HepG2 (cell line): ENCODE measurements around the gene ZBTB20. TPM values are rescaled to one million over a fixed set of nuclear protein-coding genes. Genes with fewer than 3 reads are reported as not detected.

Experiments
- ATAC-seq: fragments of 200-7000 bp; cut with Tn5 transposase; 3 replicates; pipeline ENCODE4 v1.9.1; 2020; ENCODE audit warnings: mild to moderate bottlenecking, moderate library complexity
- BruUV-seq: library from RNA; stranded (reverse); fragments of 400-500 nt; replicated peaks from 2 replicates; lab custom pipeline; 2021; lab: Mats Ljungman, UMichigan
- CTCF ChIA-PET: fragments of 300-600 bp; formaldehyde crosslinking; extraction: SDS; loops from one replicate; lab custom pipeline; 2021; ENCODE audit warnings: low total read pairs, inconsistent platforms, low intra/inter-chr PET ratio; lab: Yijun Ruan, JAX
- POLR2A ChIA-PET: fragments of 350-600 bp; sonication (Branson Sonifier 250); formaldehyde crosslinking; loops from one replicate; lab custom pipeline; 2020; ENCODE audit warnings: antibody characterized with exemption, inconsistent platforms; lab: Yijun Ruan, JAX
- DNase-seq: peaks from one replicate; pipeline ENCODE4 v3.0.0-alpha.2; 2015; ENCODE audit warnings: low spot score
- FAIRE-seq: peaks from 3 replicates; lab custom pipeline; 2011; peaks lifted over from hg19 to GRCh38; lab: Jason Lieb, UNC
- H2AFZ ChIP-seq: one replicate; pipeline ENCODE4 v1.6.1; 2011; ENCODE audit warnings: low read length, inconsistent platforms
- H3K27ac ChIP-seq: fragments of 300-600 bp; 3 replicates; pipeline ENCODE4 v1.8.0; 2011; ENCODE audit warnings: mixed run types, mild to moderate bottlenecking, mixed read lengths, low read length, inconsistent platforms; ENCODE audit not compliant: insufficient read depth; ENCODE audit errors: extremely low read length
- H3K27me3 ChIP-seq, 2 experiments: fragments of 200-600 bp in 1 of 2; 2 replicates in 1 of 2; 3 replicates in 1 of 2; pipeline versions ENCODE4 v1.6.0 to v1.8.0; 2011; ENCODE audit warnings: low read length in 2 of 2, mild to moderate bottlenecking in 2 of 2, moderate library complexity in 2 of 2, inconsistent platforms in 1 of 2; ENCODE audit not compliant: insufficient read depth in 2 of 2, control insufficient read depth in 1 of 2
- H3K36me3 ChIP-seq, 2 experiments: fragments of 200-600 bp in 1 of 2; replicated peaks in 1 of 2; 2 replicates in 1 of 2; 3 replicates in 1 of 2; pipeline versions ENCODE4 v1.5.1 to v1.8.0; 2011; ENCODE audit warnings: low read length in 2 of 2, inconsistent platforms in 1 of 2; ENCODE audit not compliant: insufficient read depth in 2 of 2, control insufficient read depth in 1 of 2
- H3K4me1 ChIP-seq: 2 replicates; pipeline ENCODE4 v1.5.1; 2012; ENCODE audit warnings: low read length, inconsistent platforms; ENCODE audit not compliant: insufficient read depth
- H3K4me2 ChIP-seq: 2 replicates; pipeline ENCODE4 v1.6.0; 2011; ENCODE audit warnings: low read depth, low read length, inconsistent platforms
- H3K4me3 ChIP-seq, 3 experiments: fragments of 200-600 bp in 1 of 3; sonication (generic), shearing (Covaris generic) in 1 of 3; replicated peaks in 1 of 3; 2 replicates each; pipeline ENCODE4 v1.5.1; 2011 to 2016; ENCODE audit warnings: low read length in 3 of 3, inconsistent platforms in 2 of 3, low read depth in 2 of 3, mild to moderate bottlenecking in 2 of 3, control low read depth in 1 of 3, mixed read lengths in 1 of 3; ENCODE audit not compliant: insufficient read depth in 1 of 3
- H3K79me2 ChIP-seq: one replicate; pipeline ENCODE4 v1.6.1; 2011; ENCODE audit warnings: low read length, inconsistent platforms; ENCODE audit not compliant: insufficient read depth
- H3K9ac ChIP-seq: 2 replicates; pipeline ENCODE4 v1.6.0; 2011; ENCODE audit warnings: mild to moderate bottlenecking, low read depth, low read length, inconsistent platforms; ENCODE audit not compliant: insufficient read depth
- H3K9me3 ChIP-seq: 2 replicates; pipeline ENCODE4 v1.5.1; 2012; ENCODE audit warnings: mild to moderate bottlenecking, low read length
- H4K20me1 ChIP-seq: 2 replicates; pipeline ENCODE4 v1.6.0; 2011; ENCODE audit warnings: inconsistent platforms, mild to moderate bottlenecking, low read length, moderate library complexity; ENCODE audit not compliant: insufficient read depth
- ASH2L ChIP-seq: fragments of 300-600, 200-600 bp; sonication (generic); IDR thresholded peaks from 2 replicates; pipeline ENCODE4 v1.7.0; 2017; ENCODE audit warnings: low read depth, mild to moderate bottlenecking, moderate library complexity, mixed read lengths, low read length; ENCODE audit not compliant: insufficient read length
- CEBPB ChIP-seq: IDR thresholded peaks from 2 replicates; pipeline ENCODE4 v1.6.1; 2011; ENCODE audit warnings: low read depth, low read length, improper control_type of control experiment, borderline replicate concordance
- DRAP1 ChIP-seq: IDR thresholded peaks from 2 replicates; pipeline ENCODE4 v1.6.1; 2016; ENCODE audit warnings: missing genetic modification reagents, missing compliant biosample characterization
- E2F2 ChIP-seq: sonication (generic); formaldehyde crosslinking; IDR thresholded peaks from 2 replicates; pipeline ENCODE4 v1.4.0; 2020; ENCODE audit warnings: missing genetic modification reagents, borderline replicate concordance
- ELF4 ChIP-seq: sonication (generic); formaldehyde crosslinking; IDR thresholded peaks from 2 replicates; pipeline ENCODE4 v1.5.0; 2020; ENCODE audit warnings: missing genetic modification reagents, mild to moderate bottlenecking, moderate library complexity, borderline replicate concordance
- HOXA5 ChIP-seq: sonication (generic); formaldehyde crosslinking; IDR thresholded peaks from 2 replicates; pipeline ENCODE4 v1.4.0; 2020; ENCODE audit warnings: missing genetic modification reagents
- SALL2 ChIP-seq: sonication (generic); formaldehyde crosslinking; IDR thresholded peaks from 2 replicates; pipeline ENCODE4 v1.8.1; 2023; ENCODE audit warnings: mild to moderate bottlenecking, missing genetic modification reagents, inconsistent platforms
- TFDP2 ChIP-seq: sonication (generic); formaldehyde crosslinking; IDR thresholded peaks from 2 replicates; pipeline ENCODE4 v1.4.0; 2020; ENCODE audit warnings: missing genetic modification reagents
- TRIM22 ChIP-seq: fragments of 450-650 bp; IDR thresholded peaks from 2 replicates; pipeline ENCODE4 v1.6.1; 2017
- YY1 ChIP-seq: IDR thresholded peaks from 2 replicates; pipeline ENCODE4 v1.6.1; 2011; ENCODE audit warnings: low read length, low read depth, moderate library complexity, mild to moderate bottlenecking; ENCODE audit not compliant: insufficient read depth, insufficient replicate concordance
- ZBTB25 ChIP-seq: IDR thresholded peaks from 2 replicates; pipeline ENCODE4 v1.6.1; 2018; ENCODE audit warnings: missing genetic modification reagents
- ZNF224 ChIP-seq: sonication (generic); formaldehyde crosslinking; IDR thresholded peaks from 2 replicates; pipeline ENCODE4 v1.5.0; 2020; ENCODE audit warnings: mild to moderate bottlenecking, missing genetic modification reagents
- ZNF550 ChIP-seq: sonication (generic); formaldehyde crosslinking; IDR thresholded peaks from 2 replicates; pipeline ENCODE4 v1.4.0; 2020; ENCODE audit warnings: mild to moderate bottlenecking, missing genetic modification reagents, borderline replicate concordance
- WGBS: methylation state at CpG from one replicate; pipeline ENCODE4 v1.1.6; 2017; ENCODE audit warnings: low lambda C conversion rate; 5-methylcytosine and 5-hydroxymethylcytosine counted together
- in situ Hi-C: cut with HindIII; loops from 2 replicates; pipeline ENCODE4 v1.10.0; 2017; ENCODE audit warnings: low pct_unique_long_range_greater_than_20kb; ENCODE audit not compliant: extremely low pct_ligation_motif_present
- intact Hi-C: fragments of 100-400 bp; cut with micrococcal nuclease; formaldehyde crosslinking; loops from one replicate; pipeline ENCODE4 v1.10.0; 2022; ENCODE audit not compliant: unreplicated experiment
- polyA plus RNA-seq, 8 experiments: library from polyadenylated mRNA; depleted of rRNA in 3 of 8; stranded (reverse) in 7 of 8; unstranded in 1 of 8; fragments of >200 nt; fragmentation: Illumina TruSeq in 4 of 8; extraction: Trizol in 4 of 8; gene quantifications; 2 replicates each; pipeline versions ENCODE4 v1.2.1 to v1.2.3, GENCODE V29; 2011 to 2016; ENCODE audit warnings: low read depth in 4 of 8, missing spikeins in 1 of 8, mixed read lengths in 1 of 8; ENCODE audit not compliant: insufficient read depth in 1 of 8
- total RNA-seq, 5 experiments: library from RNA; depleted of rRNA; stranded (reverse); fragments of >200 nt; fragmentation: Illumina TruSeq; extraction: Trizol; gene quantifications; 2 replicates each; pipeline ENCODE4 v1.2.3, GENCODE V29; 2016; ENCODE audit warnings: low read depth in 1 of 5

The ZBTB20 gene
- total and polyA plus RNA-seq, 2 of the 13 experiments (the other 11 are each of a cell fraction or from before 2014, with no cell fraction given): 1.9 to 8.8 TPM

GRCh38 chr3:115022199-115022598 lies 124.9 kb downstream of the ZBTB20 start:
- 12% methylated on average over 2 of the region's 2 CpGs for WGBS
- H3K4me1 ChIP-seq: no peaks in the 10 kb centered on the region
- H3K27ac ChIP-seq: no peak overlapping the region
- BruUV-seq: no TSS peak
- no peaks in the 10 kb centered on the region for H3K9me3 ChIP-seq
- H4K20me1 ChIP-seq: no peaks in the 10 kb centered on the region
- H3K79me2 ChIP-seq: no peaks in the 10 kb centered on the region
- no peaks in the 10 kb centered on the region for H3K27me3 ChIP-seq
- no peak overlapping the region for H2AFZ ChIP-seq
- ATAC-seq (no peak), DNase-seq (no peak), FAIRE-seq (no peak)
- CTCF ChIA-PET: no interaction called here
- H3K4me2 ChIP-seq: no peak overlapping the region
- H3K4me3 ChIP-seq: no peak overlapping the region
- in situ Hi-C loops: no loop called here
- no peak overlapping the region for H3K9ac ChIP-seq
- no peak for TF ChIP-seq HOXA5 (CRISPR knock-in tag)
- peak; percentile 81 for TF ChIP-seq CEBPB
- TF ChIP-seq DRAP1 (CRISPR knock-in tag): no peak
- TF ChIP-seq, all 625 proteins: peak for 1
- POLR2A ChIA-PET: no interaction called here
- intact Hi-C loops: no loop called here
- H3K36me3 ChIP-seq: no peaks in the 10 kb centered on the region

GRCh38 chr3:115021061-115021460 lies 126.0 kb downstream of the ZBTB20 start:
- ChIA-PET POLR2A (no interaction called here), CTCF (no interaction called here)
- Histone ChIP-seq H3K9me3 (no peaks in the 10 kb centered on the region), H3K4me3 (no peak overlapping the region), H3K36me3 (no peaks in the 10 kb centered on the region), H3K27me3 (no peaks in the 10 kb centered on the region), H2AFZ (no peak overlapping the region), H3K4me2 (no peak overlapping the region), H3K27ac (no peak overlapping the region), H3K9ac (no peak overlapping the region), H3K4me1 (no peaks in the 10 kb centered on the region), H3K79me2 (no peaks in the 10 kb centered on the region), H4K20me1 (no peaks in the 10 kb centered on the region)
- FAIRE-seq (no peak), ATAC-seq (no peak), DNase-seq (no peak)
- 84% methylated on average over 2 of the region's 2 CpGs for WGBS
- in situ Hi-C loops (no loop called here), intact Hi-C loops (no loop called here)
- no TSS peak for BruUV-seq
- TF ChIP-seq ZBTB25 (no peak), ZNF224 (CRISPR knock-in tag) (no peak), TRIM22 (no peak), ASH2L (no peak), SALL2 (CRISPR knock-in tag) (no peak), ELF4 (CRISPR knock-in tag) (no peak), ZNF550 (CRISPR knock-in tag) (no peak), TFDP2 (no peak), YY1 (no peak), E2F2 (no peak)
